GOT3 (cell line): ENCODE data around the gene MED26.

Source experiments
- DNase-seq: peaks from one replicate; lab custom pipeline; 2025; ENCODE audit warnings: mixed read lengths; lab: John Stamatoyannopoulos, UW

The MED26 gene

GRCh38 chr19:16613841-16614240 lies 14.2 kb downstream of the MED26 start:
- DNase-seq: no peak

- DNase-seq: no peak
Observed at GRCh38 chr19:16612636-16613035, 15.4 kb downstream of the MED26 start.

- no peak for DNase-seq
Observed at GRCh38 chr19:16611121-16611520, 16.9 kb downstream of the MED26 start.

GRCh38 chr19:16609511-16610200 lies 18.3 kb downstream of the MED26 start:
- DNase-seq: no peak

- DNase-seq: no peak
Observed at GRCh38 chr19:16608290-16608739, 19.7 kb downstream of the MED26 start.

- no peak for DNase-seq
Observed at GRCh38 chr19:16607819-16608218, 20.2 kb downstream of the MED26 start.

GRCh38 chr19:16605553-16605994 lies 22.4 kb downstream of the MED26 start:
- no peak for DNase-seq

GRCh38 chr19:16605115-16605514 lies 22.9 kb downstream of the MED26 start:
- no peak for DNase-seq

GRCh38 chr19:16604615-16605014 lies 23.4 kb downstream of the MED26 start:
- no peak for DNase-seq

- DNase-seq: no peak
Observed at GRCh38 chr19:16603090-16603489, 24.9 kb downstream of the MED26 start.

- no peak for DNase-seq
Observed at GRCh38 chr19:16601378-16602052, 26.5 kb downstream of the MED26 start.

- no peak for DNase-seq
Observed at GRCh38 chr19:16600824-16601223, 27.2 kb downstream of the MED26 start.

- no peak for DNase-seq
Observed at GRCh38 chr19:16599655-16600346, 28.2 kb downstream of the MED26 start.

GRCh38 chr19:16598848-16599247 lies 29.2 kb downstream of the MED26 start:
- no peak for DNase-seq

- no peak for DNase-seq
Observed at GRCh38 chr19:16596399-16596798, 31.6 kb downstream of the MED26 start.

GRCh38 chr19:16595097-16595496 lies 32.9 kb downstream of the MED26 start:
- no peak for DNase-seq

- DNase-seq: no peak
Observed at GRCh38 chr19:16594681-16595091, 33.3 kb downstream of the MED26 start.

- DNase-seq: no peak
Observed at GRCh38 chr19:16594131-16594586, 33.8 kb downstream of the MED26 start.

GRCh38 chr19:16593181-16593580 lies 34.8 kb downstream of the MED26 start:
- no peak for DNase-seq

- DNase-seq: no peak
Observed at GRCh38 chr19:16591803-16592556, 36.0 kb downstream of the MED26 start.

- no peak for DNase-seq
Observed at GRCh38 chr19:16590876-16591802, 36.9 kb downstream of the MED26 start.
